ENCODE data around the gene JAZF1.

DNA sequence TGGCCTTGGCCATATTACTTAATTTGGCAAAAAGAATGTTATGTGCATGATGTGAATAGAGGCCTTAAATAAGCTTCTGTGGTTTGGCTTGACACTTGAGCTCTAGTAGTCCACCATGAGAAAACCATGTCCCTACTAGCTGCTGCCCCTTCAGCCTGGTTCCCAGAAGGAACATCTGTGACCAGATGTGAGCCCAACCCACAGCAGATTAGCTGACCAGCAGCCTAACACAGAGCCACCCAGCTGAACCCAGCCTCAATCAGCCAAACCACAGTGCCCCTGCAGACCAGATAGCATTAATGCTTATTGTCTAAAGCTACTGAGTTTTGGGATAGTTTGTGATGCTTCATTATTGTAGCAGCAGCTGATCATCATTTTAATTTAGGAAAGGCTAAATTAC, 16.6 kb downstream of the JAZF1 start:
- TF ChIP-seq, protein P1, sequence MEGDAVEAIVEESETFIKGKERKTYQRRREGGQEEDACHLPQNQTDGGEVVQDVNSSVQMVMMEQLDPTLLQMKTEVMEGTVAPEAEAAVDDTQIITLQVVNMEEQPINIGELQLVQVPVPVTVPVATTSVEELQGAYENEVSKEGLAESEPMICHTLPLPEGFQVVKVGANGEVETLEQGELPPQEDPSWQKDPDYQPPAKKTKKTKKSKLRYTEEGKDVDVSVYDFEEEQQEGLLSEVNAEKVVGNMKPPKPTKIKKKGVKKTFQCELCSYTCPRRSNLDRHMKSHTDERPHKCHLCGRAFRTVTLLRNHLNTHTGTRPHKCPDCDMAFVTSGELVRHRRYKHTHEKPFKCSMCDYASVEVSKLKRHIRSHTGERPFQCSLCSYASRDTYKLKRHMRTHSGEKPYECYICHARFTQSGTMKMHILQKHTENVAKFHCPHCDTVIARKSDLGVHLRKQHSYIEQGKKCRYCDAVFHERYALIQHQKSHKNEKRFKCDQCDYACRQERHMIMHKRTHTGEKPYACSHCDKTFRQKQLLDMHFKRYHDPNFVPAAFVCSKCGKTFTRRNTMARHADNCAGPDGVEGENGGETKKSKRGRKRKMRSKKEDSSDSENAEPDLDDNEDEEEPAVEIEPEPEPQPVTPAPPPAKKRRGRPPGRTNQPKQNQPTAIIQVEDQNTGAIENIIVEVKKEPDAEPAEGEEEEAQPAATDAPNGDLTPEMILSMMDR (IDR thresholded peaks at IDR 0.05; ENCODE audit: insufficient read depth, low read length, poor library complexity, severe bottlenecking) = no peak
- TF ChIP-seq EZH2phosphoT487 (conservative IDR thresholded peaks at IDR 0.05; ENCODE audit: low read length) = no peak

All from SU-DHL-6 (cell line).